ENCODE data around the gene TREM1.

Gene TREM1

DNA sequence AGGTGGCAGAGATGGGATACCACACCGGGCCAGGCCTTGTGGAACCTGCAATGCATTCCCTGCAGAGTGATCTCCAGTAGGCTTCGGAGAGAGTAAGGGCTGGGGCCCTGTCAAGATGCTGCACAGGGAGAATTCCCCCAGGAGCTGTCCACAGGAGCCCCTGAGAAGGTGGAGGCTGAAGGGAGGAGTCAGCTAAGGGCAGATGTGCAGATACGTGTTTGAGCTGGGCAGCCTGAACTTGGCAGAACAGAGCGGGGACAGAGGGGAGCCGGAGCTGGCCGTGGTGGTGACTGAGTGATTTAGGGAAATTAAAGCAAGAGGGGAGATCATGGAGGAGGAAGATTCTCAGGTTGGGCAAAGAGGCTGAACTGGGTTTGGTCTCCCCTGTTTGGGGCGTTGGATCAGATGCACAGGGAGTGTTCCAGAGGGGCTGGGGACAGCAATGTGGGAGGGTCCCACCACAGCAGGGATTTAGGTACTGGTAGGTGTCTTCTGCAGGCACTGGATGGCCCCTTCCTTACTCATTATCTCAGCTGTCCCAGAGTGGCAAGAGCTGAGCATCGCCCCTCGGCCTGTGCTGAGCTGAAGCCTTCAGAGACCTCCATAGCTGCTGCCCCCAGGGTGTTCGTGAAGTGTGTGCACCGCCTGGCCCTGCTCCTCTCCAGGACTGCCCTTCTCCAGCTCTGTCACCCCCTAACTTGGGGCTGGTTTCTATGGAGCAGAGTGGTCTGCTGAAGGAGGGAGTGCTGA is 45.1 kb upstream of the TREM1 start:
- ATAC-seq, result no peak
- TF ChIP-seq, protein P1, sequence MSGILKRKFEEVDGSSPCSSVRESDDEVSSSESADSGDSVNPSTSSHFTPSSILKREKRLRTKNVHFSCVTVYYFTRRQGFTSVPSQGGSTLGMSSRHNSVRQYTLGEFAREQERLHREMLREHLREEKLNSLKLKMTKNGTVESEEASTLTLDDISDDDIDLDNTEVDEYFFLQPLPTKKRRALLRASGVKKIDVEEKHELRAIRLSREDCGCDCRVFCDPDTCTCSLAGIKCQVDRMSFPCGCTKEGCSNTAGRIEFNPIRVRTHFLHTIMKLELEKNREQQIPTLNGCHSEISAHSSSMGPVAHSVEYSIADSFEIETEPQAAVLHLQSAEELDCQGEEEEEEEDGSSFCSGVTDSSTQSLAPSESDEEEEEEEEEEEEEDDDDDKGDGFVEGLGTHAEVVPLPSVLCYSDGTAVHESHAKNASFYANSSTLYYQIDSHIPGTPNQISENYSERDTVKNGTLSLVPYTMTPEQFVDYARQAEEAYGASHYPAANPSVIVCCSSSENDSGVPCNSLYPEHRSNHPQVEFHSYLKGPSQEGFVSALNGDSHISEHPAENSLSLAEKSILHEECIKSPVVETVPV (CRISPR knock-in tag; IDR thresholded peaks at IDR 0.05), result no peak
- TF ChIP-seq, protein P2, sequence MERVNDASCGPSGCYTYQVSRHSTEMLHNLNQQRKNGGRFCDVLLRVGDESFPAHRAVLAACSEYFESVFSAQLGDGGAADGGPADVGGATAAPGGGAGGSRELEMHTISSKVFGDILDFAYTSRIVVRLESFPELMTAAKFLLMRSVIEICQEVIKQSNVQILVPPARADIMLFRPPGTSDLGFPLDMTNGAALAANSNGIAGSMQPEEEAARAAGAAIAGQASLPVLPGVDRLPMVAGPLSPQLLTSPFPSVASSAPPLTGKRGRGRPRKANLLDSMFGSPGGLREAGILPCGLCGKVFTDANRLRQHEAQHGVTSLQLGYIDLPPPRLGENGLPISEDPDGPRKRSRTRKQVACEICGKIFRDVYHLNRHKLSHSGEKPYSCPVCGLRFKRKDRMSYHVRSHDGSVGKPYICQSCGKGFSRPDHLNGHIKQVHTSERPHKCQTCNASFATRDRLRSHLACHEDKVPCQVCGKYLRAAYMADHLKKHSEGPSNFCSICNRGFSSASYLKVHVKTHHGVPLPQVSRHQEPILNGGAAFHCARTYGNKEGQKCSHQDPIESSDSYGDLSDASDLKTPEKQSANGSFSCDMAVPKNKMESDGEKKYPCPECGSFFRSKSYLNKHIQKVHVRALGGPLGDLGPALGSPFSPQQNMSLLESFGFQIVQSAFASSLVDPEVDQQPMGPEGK (CRISPR knock-in tag; IDR thresholded peaks at IDR 0.05; ENCODE audit: borderline replicate concordance), result no peak
- no peak for TF ChIP-seq ZC3H10 (CRISPR knock-in tag; IDR thresholded peaks at IDR 0.05)
- no peak for TF ChIP-seq GLIS3 (CRISPR knock-in tag; IDR thresholded peaks at IDR 0.05)
- TF ChIP-seq TCF4 (CRISPR knock-in tag; IDR thresholded peaks at IDR 0.05; ENCODE audit: borderline replicate concordance), result no peak
- TF ChIP-seq, protein P3, sequence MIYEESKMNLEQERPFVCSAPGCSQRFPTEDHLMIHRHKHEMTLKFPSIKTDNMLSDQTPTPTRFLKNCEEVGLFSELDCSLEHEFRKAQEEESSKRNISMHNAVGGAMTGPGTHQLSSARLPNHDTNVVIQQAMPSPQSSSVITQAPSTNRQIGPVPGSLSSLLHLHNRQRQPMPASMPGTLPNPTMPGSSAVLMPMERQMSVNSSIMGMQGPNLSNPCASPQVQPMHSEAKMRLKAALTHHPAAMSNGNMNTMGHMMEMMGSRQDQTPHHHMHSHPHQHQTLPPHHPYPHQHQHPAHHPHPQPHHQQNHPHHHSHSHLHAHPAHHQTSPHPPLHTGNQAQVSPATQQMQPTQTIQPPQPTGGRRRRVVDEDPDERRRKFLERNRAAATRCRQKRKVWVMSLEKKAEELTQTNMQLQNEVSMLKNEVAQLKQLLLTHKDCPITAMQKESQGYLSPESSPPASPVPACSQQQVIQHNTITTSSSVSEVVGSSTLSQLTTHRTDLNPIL (CRISPR knock-in tag; IDR thresholded peaks at IDR 0.05; ENCODE audit: low read depth), result no peak
- TF ChIP-seq RARB (CRISPR knock-in tag; IDR thresholded peaks at IDR 0.05), result no peak
- no peak for TF ChIP-seq ZNF70 (CRISPR knock-in tag; IDR thresholded peaks at IDR 0.05)
- TF ChIP-seq, protein P4, sequence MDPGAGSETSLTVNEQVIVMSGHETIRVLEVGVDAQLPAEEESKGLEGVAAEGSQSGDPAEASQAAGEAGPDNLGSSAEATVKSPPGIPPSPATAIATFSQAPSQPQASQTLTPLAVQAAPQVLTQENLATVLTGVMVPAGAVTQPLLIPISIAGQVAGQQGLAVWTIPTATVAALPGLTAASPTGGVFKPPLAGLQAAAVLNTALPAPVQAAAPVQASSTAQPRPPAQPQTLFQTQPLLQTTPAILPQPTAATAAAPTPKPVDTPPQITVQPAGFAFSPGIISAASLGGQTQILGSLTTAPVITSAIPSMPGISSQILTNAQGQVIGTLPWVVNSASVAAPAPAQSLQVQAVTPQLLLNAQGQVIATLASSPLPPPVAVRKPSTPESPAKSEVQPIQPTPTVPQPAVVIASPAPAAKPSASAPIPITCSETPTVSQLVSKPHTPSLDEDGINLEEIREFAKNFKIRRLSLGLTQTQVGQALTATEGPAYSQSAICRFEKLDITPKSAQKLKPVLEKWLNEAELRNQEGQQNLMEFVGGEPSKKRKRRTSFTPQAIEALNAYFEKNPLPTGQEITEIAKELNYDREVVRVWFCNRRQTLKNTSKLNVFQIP (CRISPR knock-in tag; IDR thresholded peaks at IDR 0.05; ENCODE audit: borderline replicate concordance, low read depth), result no peak
- no peak for TF ChIP-seq ZFP30 (CRISPR knock-in tag; IDR thresholded peaks at IDR 0.05)
- no peak for TF ChIP-seq SNAI2 (CRISPR knock-in tag; IDR thresholded peaks at IDR 0.05)
- TF ChIP-seq PPARA (CRISPR knock-in tag; IDR thresholded peaks at IDR 0.05; ENCODE audit: borderline replicate concordance), result no peak
- TF ChIP-seq CSDC2 (CRISPR knock-in tag; IDR thresholded peaks at IDR 0.05), result no peak
- no peak for TF ChIP-seq ZNF8 (CRISPR knock-in tag; IDR thresholded peaks at IDR 0.05)
- no peak for TF ChIP-seq ZNF565 (CRISPR knock-in tag; conservative IDR thresholded peaks at IDR 0.05; ENCODE audit: low read depth)
- TF ChIP-seq, protein P5, sequence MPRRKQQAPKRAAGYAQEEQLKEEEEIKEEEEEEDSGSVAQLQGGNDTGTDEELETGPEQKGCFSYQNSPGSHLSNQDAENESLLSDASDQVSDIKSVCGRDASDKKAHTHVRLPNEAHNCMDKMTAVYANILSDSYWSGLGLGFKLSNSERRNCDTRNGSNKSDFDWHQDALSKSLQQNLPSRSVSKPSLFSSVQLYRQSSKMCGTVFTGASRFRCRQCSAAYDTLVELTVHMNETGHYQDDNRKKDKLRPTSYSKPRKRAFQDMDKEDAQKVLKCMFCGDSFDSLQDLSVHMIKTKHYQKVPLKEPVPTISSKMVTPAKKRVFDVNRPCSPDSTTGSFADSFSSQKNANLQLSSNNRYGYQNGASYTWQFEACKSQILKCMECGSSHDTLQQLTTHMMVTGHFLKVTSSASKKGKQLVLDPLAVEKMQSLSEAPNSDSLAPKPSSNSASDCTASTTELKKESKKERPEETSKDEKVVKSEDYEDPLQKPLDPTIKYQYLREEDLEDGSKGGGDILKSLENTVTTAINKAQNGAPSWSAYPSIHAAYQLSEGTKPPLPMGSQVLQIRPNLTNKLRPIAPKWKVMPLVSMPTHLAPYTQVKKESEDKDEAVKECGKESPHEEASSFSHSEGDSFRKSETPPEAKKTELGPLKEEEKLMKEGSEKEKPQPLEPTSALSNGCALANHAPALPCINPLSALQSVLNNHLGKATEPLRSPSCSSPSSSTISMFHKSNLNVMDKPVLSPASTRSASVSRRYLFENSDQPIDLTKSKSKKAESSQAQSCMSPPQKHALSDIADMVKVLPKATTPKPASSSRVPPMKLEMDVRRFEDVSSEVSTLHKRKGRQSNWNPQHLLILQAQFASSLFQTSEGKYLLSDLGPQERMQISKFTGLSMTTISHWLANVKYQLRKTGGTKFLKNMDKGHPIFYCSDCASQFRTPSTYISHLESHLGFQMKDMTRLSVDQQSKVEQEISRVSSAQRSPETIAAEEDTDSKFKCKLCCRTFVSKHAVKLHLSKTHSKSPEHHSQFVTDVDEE (CRISPR knock-in tag; IDR thresholded peaks at IDR 0.05), result no peak

DNA sequence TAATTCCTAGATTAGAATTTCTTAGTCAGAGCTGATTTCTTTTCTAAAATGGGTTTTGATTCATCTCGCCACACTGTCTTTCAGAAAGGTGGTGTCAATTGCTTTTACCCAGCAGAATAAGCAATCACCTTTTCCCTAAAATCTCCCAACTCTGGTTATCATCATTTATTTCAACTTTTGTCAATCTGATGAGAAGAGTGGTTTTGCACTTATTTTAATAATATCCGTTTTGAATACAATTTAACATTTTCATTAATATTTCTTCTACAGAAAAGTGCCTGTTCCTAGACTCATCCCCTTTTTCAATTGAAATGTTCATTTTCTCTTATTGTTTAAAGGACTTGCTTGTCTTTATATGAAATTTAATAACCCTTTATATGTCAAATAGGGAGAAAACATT is 40.7 kb upstream of the TREM1 start:
- no peak for ATAC-seq
- TF ChIP-seq, protein P5 (CRISPR knock-in tag; IDR thresholded peaks at IDR 0.05), result no peak
- TF ChIP-seq, protein P1 (CRISPR knock-in tag; IDR thresholded peaks at IDR 0.05), result no peak
- no peak for TF ChIP-seq BACH2 (CRISPR knock-in tag; IDR thresholded peaks at IDR 0.05; ENCODE audit: borderline replicate concordance)
- TF ChIP-seq ARNTL (CRISPR knock-in tag; IDR thresholded peaks at IDR 0.05; ENCODE audit: borderline replicate concordance, low read depth), result no peak
